HEK293T (cell line): ENCODE measurements around the gene VSIG10L.

Experiments
- ARNT ChIP-seq: fragments of 450-650 bp; IDR thresholded peaks from 2 replicates; pipeline ENCODE4 v1.6.1; 2017; ENCODE audit warnings: mild to moderate bottlenecking
- ELF4 ChIP-seq: fragments of 450-650 bp; IDR thresholded peaks from 2 replicates; pipeline ENCODE4 v1.6.1; 2017; ENCODE audit warnings: antibody characterized with exemption
- FOXK2 ChIP-seq: fragments of 450-650 bp; IDR thresholded peaks from 2 replicates; pipeline ENCODE4 v1.6.1; 2016; ENCODE audit warnings: mild to moderate bottlenecking
- FOXM1 ChIP-seq: fragments of 450-650 bp; IDR thresholded peaks from 2 replicates; pipeline ENCODE4 v1.6.1; 2017; ENCODE audit warnings: mild to moderate bottlenecking, borderline replicate concordance
- L3MBTL2 ChIP-seq: fragments of 450-650 bp; conservative IDR thresholded peaks from 2 replicates; pipeline ENCODE4 v1.6.1; 2016; ENCODE audit warnings: mild to moderate bottlenecking
- SP1 ChIP-seq: fragments of 450-650 bp; IDR thresholded peaks from 2 replicates; pipeline ENCODE4 v1.6.1; 2017
- SUZ12 ChIP-seq: fragments of 450-650 bp; IDR thresholded peaks from 2 replicates; pipeline ENCODE4 v1.6.1; 2016; ENCODE audit warnings: mild to moderate bottlenecking
- ZNF384 ChIP-seq: fragments of 450-650 bp; IDR thresholded peaks from 2 replicates; pipeline ENCODE4 v1.6.1; 2016

DNA sequence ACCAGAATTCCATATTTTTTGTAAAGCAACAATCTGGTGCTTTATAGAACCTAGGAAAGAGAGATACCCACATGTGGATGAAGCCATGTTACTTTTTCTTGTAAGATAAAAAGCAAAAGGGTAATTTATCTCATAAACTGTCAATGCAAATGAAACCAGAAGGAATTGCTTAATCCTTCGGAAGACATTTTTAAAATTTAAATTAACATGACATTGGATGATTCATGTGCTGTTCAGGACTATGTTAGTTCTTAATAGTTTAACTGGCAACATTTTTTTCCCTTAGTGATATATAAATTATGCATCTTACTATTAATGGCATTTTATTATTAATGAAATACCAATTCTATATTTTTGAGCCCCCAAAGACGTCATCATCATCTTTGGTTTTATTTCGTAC is 56.3 kb downstream of the VSIG10L start:
- no peak for TF ChIP-seq ELF4
- no peak for TF ChIP-seq SUZ12
- no peak for TF ChIP-seq L3MBTL2
- no peak for TF ChIP-seq SP1
- no peak for TF ChIP-seq FOXK2
- TF ChIP-seq ZNF384, result no peak
- TF ChIP-seq FOXM1, result no peak
- TF ChIP-seq ARNT, result no peak
